ENCODE measurements around the gene MYH6.

Gene MYH6

GRCh38 chr14:23360496-23360895, 47.6 kb downstream of the MYH6 start:
- no peak for TF ChIP-seq ZNF274 (IDR thresholded peaks at IDR 0.05; ENCODE audit: low read depth, low read length)
- no peak overlapping the region for H3K4me3 ChIP-seq (ENCODE audit: low read length)

DNA sequence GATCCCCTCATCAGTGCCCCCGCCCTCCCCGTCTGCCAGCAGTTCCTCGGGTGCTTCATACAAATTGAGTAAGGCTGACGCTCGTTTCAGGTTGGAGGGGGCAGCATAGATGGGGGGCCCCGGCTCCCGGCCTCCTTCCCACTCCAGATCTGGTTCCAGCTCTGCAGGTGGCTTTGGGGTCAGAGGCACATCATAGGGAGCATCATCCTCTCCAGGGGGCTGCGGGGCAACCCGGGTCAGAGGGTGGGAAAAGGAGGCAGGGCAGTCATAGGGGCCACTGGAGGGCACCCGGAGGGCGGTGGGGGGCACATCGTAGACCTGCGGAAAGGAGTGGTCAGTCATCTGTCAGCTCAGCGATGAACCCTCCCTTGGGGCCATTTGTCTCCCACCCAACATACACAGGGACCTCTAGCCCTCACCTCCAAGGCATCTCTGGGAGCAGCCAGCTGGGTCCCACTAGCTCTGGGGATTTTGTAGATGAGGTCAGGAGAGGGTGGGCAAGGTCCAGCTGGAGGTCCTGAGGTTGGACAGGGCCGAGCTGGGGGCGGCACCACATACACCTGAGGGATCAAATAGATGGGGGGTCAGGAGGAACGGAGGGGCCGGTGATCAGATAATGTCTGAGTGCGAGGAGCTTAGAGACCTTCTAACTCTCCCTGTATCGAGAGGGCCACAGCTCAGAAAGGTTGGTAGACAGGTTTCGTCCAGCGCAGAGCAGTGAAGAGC, 48.2 kb downstream of the MYH6 start:
- no peak overlapping the region for H3K4me3 ChIP-seq (ENCODE audit: low read length)
- no peak for TF ChIP-seq ZNF274 (IDR thresholded peaks at IDR 0.05; ENCODE audit: low read depth, low read length)

GRCh38 chr14:23359167-23359626, 48.9 kb downstream of the MYH6 start:
- no peak for TF ChIP-seq ZNF274 (IDR thresholded peaks at IDR 0.05; ENCODE audit: low read depth, low read length)

DNA sequence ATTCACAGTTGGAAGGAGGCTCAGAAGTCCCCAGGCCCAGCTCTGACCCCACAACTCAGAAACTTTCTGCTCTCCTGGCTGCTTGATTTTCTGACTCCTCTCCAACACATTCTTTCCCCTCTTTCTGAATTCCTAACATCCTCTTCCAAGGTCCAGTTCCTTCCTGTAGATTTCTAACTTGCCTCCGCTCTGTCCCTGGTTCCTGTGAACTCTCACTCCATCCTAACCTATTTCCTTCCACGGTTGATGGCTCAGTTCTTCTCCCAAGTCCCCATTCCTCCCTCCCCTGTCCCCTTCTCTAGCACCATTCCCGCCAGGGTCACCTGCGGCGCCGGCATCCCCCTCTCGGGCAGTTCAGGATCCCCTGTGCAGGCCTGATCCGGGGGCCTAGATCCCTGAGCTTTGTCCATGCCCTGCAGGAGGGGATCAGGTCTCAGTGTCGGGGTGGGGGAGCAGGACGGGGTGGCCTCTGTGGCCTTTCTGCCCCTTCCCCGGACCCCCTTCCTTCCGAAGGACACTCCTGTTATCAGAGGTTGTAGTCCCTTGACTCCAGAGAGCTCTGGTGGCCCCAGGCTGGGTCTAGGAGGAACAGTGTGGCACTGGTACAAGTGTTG, 49.4 kb downstream of the MYH6 start:
- no peak for TF ChIP-seq ZNF274 (IDR thresholded peaks at IDR 0.05; ENCODE audit: low read depth, low read length)
- H3K4me3 ChIP-seq (ENCODE audit: low read length) = no peak overlapping the region

More at GRCh38 chr14:23359167-23359626, 48.9 kb downstream of the MYH6 start:
- no peak overlapping the region for H3K4me3 ChIP-seq (ENCODE audit: low read length)

- no peak for TF ChIP-seq ZNF274 (IDR thresholded peaks at IDR 0.05; ENCODE audit: low read depth, low read length)
- no peak overlapping the region for H3K4me3 ChIP-seq (ENCODE audit: low read length)
Measured at GRCh38 chr14:23358042-23358441, 50.0 kb downstream of the MYH6 start.

DNA sequence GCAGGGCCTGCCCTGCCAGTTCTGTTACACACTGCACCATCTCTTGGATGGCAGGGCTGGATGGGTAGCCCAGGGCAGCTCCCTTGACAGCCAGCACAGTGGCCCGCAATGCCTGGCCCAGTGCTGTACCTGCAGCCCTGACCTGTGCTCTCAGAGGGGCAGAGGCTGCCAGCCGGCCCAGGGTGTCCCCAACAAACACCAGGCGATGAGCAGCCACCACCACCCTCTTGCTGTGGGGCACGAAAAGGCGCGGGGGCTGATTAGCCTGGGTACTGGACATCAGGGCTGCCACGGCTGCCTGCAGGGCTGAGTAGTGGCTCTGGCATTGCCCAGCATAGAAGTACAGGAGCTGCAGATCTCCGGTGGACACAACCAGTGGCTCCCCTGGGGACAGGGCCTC, 50.8 kb downstream of the MYH6 start:
- H3K4me3 ChIP-seq (ENCODE audit: low read length) = no peak overlapping the region
- no peak for TF ChIP-seq ZNF274 (IDR thresholded peaks at IDR 0.05; ENCODE audit: low read depth, low read length)

DNA sequence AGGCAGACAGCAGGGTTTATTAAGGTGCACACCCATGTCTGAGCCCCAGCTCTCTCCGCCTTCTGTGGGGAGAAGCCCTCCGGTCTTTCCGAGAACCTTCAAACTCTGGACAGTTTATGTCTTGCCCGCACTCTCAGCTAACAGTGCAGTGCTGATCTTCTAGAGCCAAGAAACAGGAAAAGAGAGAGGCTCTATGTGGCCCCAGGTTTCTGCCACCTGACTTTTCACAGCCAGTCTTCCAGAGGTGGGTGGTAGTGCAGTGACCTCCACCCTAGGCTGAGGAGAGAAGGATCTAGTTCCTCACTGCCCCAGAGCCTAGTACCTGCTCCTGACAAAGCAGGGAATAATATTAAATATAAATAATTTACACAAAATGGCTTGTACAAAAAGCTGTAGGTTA, 51.4 kb downstream of the MYH6 start:
- no peak for TF ChIP-seq ZNF274 (IDR thresholded peaks at IDR 0.05; ENCODE audit: low read depth, low read length)
- H3K4me3 ChIP-seq (ENCODE audit: low read length) = no peak overlapping the region

DNA sequence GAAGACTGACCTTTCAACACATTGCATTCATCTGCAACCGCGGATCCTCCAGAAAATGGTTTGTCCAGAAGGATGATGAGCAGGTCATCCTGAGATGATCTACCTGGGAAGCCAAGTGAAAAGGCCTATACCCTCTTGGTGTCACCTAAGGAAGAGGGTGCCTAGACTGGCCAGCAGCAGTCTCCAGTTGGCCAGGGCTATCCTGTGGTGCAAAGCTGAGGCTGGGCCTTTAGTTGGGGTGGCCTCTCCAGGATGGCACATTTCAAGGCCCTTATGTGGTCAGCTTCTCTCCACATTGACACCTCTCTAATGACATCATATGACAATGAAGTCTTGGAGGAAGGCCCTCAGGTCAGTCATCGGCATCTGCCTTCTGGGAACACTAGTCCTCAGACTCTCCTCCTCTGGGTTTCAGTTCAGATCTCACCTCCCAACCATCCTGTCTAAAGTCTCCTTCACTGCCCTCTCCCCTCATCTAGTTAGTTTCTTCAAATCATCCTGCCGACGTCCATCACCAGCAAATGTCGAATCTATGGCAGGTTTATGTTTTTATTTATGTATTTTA, 52.1 kb downstream of the MYH6 start:
- H3K4me3 ChIP-seq (ENCODE audit: low read length) = no peak overlapping the region
- no peak for TF ChIP-seq ZNF274 (IDR thresholded peaks at IDR 0.05; ENCODE audit: low read depth, low read length)

DNA sequence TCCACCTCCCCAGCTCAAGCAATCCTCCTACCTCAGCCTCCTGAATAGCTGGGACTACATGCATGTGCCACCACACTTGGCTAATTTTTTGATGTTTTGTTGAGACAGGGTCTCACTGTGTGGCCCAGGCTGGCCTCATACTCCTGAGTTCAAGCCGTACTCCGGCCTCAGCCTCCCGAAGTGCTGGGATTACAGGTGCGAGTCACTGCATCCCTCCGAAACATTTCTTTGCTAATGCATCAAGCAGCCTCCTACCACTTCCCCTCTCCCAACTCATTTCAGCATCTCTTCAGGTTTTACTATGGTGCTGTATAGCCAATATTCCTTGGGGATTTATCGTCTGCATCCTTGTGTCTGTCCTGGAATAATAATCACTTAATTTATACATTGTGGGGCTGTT, 53.1 kb downstream of the MYH6 start:
- no peak for TF ChIP-seq ZNF274 (IDR thresholded peaks at IDR 0.05; ENCODE audit: low read depth, low read length)

DNA sequence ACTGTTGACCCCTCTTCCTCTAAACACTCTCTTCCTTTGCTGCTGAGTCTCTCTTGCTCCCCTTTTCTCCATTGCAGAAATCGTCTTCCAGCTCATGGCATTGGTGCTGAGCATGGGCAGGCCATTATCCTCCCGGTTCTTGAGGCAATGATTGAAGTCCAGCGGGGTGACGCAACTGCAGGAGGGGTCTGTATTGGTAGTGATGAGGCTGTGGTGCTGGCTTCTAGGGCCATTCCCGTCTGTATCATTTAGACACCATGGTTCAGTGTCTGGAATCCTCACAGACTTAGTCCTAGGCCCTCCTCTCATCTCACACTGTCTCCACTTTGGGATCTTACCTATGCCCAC, 54.7 kb downstream of the MYH6 start:
- no peak overlapping the region for H3K4me3 ChIP-seq (ENCODE audit: low read length)
- TF ChIP-seq ZNF274 (IDR thresholded peaks at IDR 0.05; ENCODE audit: low read depth, low read length) = no peak

More for the DNA sequence above, 53.1 kb downstream of the MYH6 start:
- no peak overlapping the region for H3K4me3 ChIP-seq (ENCODE audit: low read length)

DNA sequence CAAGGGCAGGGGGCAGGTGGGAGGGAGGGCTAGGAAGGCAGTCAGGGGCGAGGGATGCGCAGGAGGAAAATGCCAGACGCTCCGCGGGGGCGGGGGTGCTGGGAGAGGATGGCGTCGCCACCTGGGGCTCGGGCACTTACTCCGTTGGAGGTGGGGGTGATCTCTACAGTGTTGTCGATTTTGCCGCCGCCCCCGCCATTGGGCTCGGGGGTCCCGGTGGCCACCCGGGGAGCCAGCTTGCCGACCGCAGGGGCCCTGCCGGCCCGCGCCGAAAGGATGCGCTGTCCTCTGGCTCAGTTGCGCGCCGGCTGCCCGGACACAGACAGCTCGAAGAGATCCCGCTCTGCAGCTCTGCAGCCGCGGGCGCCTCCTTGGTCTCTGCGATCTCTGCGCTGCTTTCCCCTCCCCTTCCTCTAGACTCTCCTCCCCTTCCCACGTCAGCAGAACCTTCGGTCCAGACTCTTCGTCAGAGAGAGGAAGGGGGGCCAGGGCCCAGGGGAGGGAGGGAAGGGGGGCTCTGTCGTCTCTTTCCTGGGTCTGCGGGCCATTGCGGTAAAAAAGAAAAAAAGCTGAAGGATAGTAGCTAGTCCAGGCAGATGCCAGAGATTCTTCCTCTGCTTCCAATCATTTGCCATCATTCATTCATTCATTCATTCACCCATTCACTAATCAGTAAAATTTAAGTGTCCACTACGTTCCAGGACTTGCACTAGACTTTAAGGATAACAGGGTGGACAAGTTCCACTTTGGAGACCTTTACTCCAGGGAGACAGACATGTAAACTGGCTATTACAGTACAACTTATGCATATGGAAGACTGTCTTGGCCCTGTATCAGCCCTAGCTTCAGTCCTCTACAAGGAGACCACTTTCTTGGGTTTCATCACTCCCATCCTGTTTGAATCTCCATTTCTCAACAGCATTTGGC, 55.3 kb downstream of the MYH6 start, which contains the start of gene SLC22A17:
Gene SLC22A17 (minus strand): TSS at position 382 of the 927 bp plus-strand sequence.
- TF ChIP-seq ZNF274 (IDR thresholded peaks at IDR 0.05; ENCODE audit: low read depth, low read length) = no peak
- no peak within 1 kb of the TSS for H3K4me3 ChIP-seq (ENCODE audit: low read length)

DNA sequence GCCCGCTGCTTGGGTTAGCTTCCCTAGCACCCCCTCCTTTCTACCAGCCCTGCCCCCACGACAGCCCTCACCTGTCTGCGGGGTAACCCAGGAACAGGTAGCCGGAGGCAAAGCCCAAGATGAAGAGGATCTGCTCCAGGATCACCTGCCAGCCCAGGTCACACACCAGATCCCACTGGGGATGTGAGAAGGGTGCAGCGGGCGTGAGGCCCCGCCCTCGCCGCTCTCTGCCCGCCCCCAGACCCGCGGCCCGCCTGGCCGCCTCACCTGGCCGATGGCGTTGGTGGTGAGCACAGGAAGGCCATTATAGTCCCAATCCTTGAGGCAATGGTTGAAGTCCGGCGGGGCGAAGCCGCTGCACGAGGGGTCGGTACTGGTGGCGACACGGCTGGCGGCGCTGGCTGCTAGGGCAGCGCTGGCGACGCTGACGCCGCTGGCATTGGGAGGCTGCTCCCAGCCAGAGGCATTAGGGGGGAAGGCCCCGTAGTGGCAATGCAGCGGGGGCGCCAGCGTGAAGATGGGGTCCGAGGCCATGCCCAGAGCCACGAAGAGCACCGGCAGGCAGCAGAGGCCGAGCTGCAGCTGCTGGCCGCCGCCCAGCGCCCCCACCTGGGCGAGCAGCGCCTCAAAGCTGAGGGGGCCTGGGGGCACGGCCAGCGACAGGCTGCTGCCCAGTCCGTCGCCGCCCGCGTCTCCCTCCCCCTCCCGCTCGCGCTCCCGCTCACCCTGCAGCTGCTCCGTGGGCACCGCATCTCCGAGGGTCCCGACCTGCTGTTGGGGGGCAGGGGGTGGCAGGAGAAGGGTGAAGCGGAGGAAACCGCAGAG, 56.2 kb downstream of the MYH6 start:
- TF ChIP-seq ZNF274 (IDR thresholded peaks at IDR 0.05; ENCODE audit: low read depth, low read length) = no peak
- no peak overlapping the region for H3K4me3 ChIP-seq (ENCODE audit: low read length)

DNA sequence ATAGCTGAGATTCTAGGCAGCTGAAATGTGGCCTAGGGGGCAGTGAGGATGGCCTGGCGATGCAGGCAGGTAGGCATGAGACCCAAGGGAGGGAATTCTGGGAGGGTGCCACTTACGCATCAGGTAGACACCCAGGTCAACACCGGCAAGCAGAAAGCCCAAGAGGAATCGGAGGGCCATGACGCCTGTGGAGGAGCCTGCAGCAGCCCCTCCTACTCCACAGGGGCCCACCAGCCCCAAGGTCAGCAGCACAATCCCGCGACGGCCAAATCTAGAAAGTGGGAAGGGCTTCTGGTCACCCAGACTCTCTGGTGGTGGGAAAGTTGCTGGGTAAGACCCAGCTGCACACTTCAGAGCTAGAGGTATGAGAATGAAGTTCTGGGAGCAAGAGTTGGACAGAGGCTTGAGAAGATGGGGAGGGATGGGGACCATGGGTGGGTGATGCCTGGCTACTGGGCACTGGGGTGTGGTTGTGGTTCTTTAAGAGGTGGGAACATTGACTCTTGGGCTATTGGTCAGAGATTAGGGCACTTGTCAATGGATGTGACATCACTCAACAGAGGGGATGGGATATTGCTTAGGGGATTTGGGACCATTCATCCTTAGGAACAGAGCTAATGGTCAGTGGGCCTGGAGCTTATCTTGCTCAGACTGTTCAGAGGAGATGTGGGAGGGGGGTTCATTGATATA, 58.8 kb downstream of the MYH6 start:
- no peak overlapping the region for H3K4me3 ChIP-seq (ENCODE audit: low read length)
- TF ChIP-seq ZNF274 (IDR thresholded peaks at IDR 0.05; ENCODE audit: low read depth, low read length) = no peak

All from GM08714 (cell line).